Measurements from ENCODE around the gene SLCO3A1. TPM values are rescaled to one million over a fixed set of nuclear protein-coding genes. Genes with fewer than 3 reads are reported as not detected.

SLCO3A1 gene
- total RNA-seq, 1 donor, result 5.4 TPM

DNA sequence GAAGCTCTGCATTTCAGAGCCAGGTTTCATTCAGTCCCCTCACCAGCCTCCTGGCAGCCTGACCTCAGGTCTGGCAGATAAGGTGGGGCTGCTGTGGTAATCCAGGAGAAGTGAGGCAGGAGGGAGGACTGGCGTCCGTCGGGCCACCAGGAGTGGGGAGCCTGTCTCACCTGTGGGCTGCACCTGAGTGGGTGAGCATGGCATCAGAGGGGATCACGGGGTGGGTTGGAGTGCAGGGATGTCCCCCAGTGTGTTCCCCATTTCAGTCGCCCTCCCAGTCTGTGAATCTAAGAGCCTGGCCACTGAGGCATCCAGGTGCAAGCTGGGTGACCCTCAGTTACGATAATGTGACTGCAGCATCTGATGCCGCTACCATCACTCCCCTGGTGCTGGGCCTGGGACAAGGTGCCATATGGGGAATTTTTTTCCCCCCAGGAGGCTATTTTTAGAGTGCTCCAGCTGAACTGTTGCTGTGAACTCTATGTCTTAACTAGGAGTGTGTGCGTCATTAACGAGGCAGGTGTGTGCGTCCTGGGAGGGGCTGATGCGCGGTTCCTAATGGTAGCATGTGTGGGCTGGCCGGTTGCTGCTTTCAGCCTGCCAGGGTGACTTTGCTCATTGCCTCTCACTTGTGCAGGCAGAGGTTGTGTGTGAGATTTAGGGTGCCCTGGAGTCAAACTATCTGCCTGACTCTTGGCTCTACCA is 165.2 kb downstream of the SLCO3A1 start:
- H2AFZ ChIP-seq (ENCODE audit: low read length), result no peak overlapping the region
- H3K36me3 ChIP-seq (ENCODE audit: insufficient read depth, low read length), result no peaks in the 10 kb centered on the region
- no peak for TF ChIP-seq CTCF (IDR thresholded peaks at IDR 0.05; ENCODE audit: extremely low read depth, low read depth, low read length)
- H3K79me2 ChIP-seq (ENCODE audit: insufficient read depth, low read length), result no peaks in the 10 kb centered on the region
- H3K27me3 ChIP-seq (ENCODE audit: insufficient read depth, low read length), result no peaks in the 10 kb centered on the region
- peaks cover 11% of the 10 kb centered on the region for H4K20me1 ChIP-seq (ENCODE audit: insufficient read depth, low read length)
- no peak overlapping the region for H3K4me2 ChIP-seq (ENCODE audit: insufficient read depth, low read length)
- no peak for DNase-seq (ENCODE audit: insufficient read length, low spot score, missing footprints)
- no peak overlapping the region for H3K4me3 ChIP-seq (ENCODE audit: insufficient read depth, low read length)
- H3K9me3 ChIP-seq (ENCODE audit: low read depth, low read length), result no peaks in the 10 kb centered on the region
- H3K27ac ChIP-seq (ENCODE audit: low read depth, low read length), result no peak overlapping the region
- peaks cover 6% of the 10 kb centered on the region for H3K4me1 ChIP-seq (ENCODE audit: insufficient read depth, low read length)

- Histone ChIP-seq H3K4me1 (ENCODE audit: insufficient read depth, low read length) (peaks cover 6% of the 10 kb centered on the region), H4K20me1 (ENCODE audit: insufficient read depth, low read length) (peaks cover 11% of the 10 kb centered on the region)
- TF ChIP-seq CTCF (IDR thresholded peaks at IDR 0.05; ENCODE audit: extremely low read depth, low read depth, low read length), result no peak
Measured at GRCh38 chr15:92019706-92020105, 166.2 kb downstream of the SLCO3A1 start.

GRCh38 chr15:92020207-92020606 is 166.7 kb downstream of the SLCO3A1 start:
- TF ChIP-seq CTCF (IDR thresholded peaks at IDR 0.05; ENCODE audit: extremely low read depth, low read depth, low read length), result no peak
- H3K79me2 ChIP-seq (ENCODE audit: insufficient read depth, low read length), result no peaks in the 10 kb centered on the region
- no peak overlapping the region for H3K27ac ChIP-seq (ENCODE audit: low read depth, low read length)
- DNase-seq (ENCODE audit: insufficient read length, low spot score, missing footprints), result no peak
- H2AFZ ChIP-seq (ENCODE audit: low read length), result no peak overlapping the region
- no peak overlapping the region for H3K4me3 ChIP-seq (ENCODE audit: insufficient read depth, low read length)
- peaks cover 6% of the 10 kb centered on the region for H3K4me1 ChIP-seq (ENCODE audit: insufficient read depth, low read length)
- no peak overlapping the region for H3K4me2 ChIP-seq (ENCODE audit: insufficient read depth, low read length)
- peaks cover 11% of the 10 kb centered on the region for H4K20me1 ChIP-seq (ENCODE audit: insufficient read depth, low read length)
- no peaks in the 10 kb centered on the region for H3K27me3 ChIP-seq (ENCODE audit: insufficient read depth, low read length)
- no peaks in the 10 kb centered on the region for H3K9me3 ChIP-seq (ENCODE audit: low read depth, low read length)
- H3K36me3 ChIP-seq (ENCODE audit: insufficient read depth, low read length), result no peaks in the 10 kb centered on the region

More at GRCh38 chr15:92019706-92020105, 166.2 kb downstream of the SLCO3A1 start:
- Histone ChIP-seq H3K27ac (ENCODE audit: low read depth, low read length) (no peak overlapping the region), H3K4me2 (ENCODE audit: insufficient read depth, low read length) (no peak overlapping the region), H3K27me3 (ENCODE audit: insufficient read depth, low read length) (no peaks in the 10 kb centered on the region), H3K36me3 (ENCODE audit: insufficient read depth, low read length) (no peaks in the 10 kb centered on the region), H2AFZ (ENCODE audit: low read length) (no peak overlapping the region), H3K9me3 (ENCODE audit: low read depth, low read length) (no peaks in the 10 kb centered on the region), H3K79me2 (ENCODE audit: insufficient read depth, low read length) (no peaks in the 10 kb centered on the region), H3K4me3 (ENCODE audit: insufficient read depth, low read length) (no peak overlapping the region)
- DNase-seq (ENCODE audit: insufficient read length, low spot score, missing footprints), result no peak

GRCh38 chr15:92020804-92021203 is 167.3 kb downstream of the SLCO3A1 start:
- Histone ChIP-seq H3K79me2 (ENCODE audit: insufficient read depth, low read length) (no peaks in the 10 kb centered on the region), H4K20me1 (ENCODE audit: insufficient read depth, low read length) (peaks cover 11% of the 10 kb centered on the region), H3K36me3 (ENCODE audit: insufficient read depth, low read length) (no peaks in the 10 kb centered on the region), H3K4me3 (ENCODE audit: insufficient read depth, low read length) (no peak overlapping the region), H3K27ac (ENCODE audit: low read depth, low read length) (no peak overlapping the region), H3K4me1 (ENCODE audit: insufficient read depth, low read length) (peaks cover 6% of the 10 kb centered on the region), H3K27me3 (ENCODE audit: insufficient read depth, low read length) (no peaks in the 10 kb centered on the region), H3K9me3 (ENCODE audit: low read depth, low read length) (no peaks in the 10 kb centered on the region), H3K4me2 (ENCODE audit: insufficient read depth, low read length) (no peak overlapping the region), H2AFZ (ENCODE audit: low read length) (no peak overlapping the region)
- no peak for DNase-seq (ENCODE audit: insufficient read length, low spot score, missing footprints)
- TF ChIP-seq CTCF (IDR thresholded peaks at IDR 0.05; ENCODE audit: extremely low read depth, low read depth, low read length), result no peak
